ENCODE results near the gene MB.

- TF ChIP-seq STAT1 (IDR thresholded peaks at IDR 0.05; ENCODE audit: unreplicated experiment) (no peak), EZH2phosphoT487 (IDR thresholded peaks at IDR 0.05; ENCODE audit: unreplicated experiment) (no peak), CTCF (conservative IDR thresholded peaks at IDR 0.05; ENCODE audit: low read depth in 2 of 2) (no peak), ZNF114 (CRISPR knock-in tag; IDR thresholded peaks at IDR 0.05) (no peak), EZH2 (IDR thresholded peaks at IDR 0.05; ENCODE audit: low read depth, unreplicated experiment) (no peak), POLR2AphosphoS5 (IDR thresholded peaks at IDR 0.05; ENCODE audit: low read depth) (no peak)
These were observed 1.1 kb downstream of the MB start for GRCh38 chr22:35616043-35616442.
